KMS-11 (cell line): ENCODE data around the gene CRACR2B.

ENCODE experiments used
- H2AFZ ChIP-seq: fragments of 200-600 bp; sonication (generic); 2 replicates; pipeline ENCODE4 v1.6.1; 2016; ENCODE audit warnings: antibody characterized with exemption, mixed run types, low read depth
- H3K27ac ChIP-seq: fragments of 200-600 bp; sonication (generic); 2 replicates; pipeline ENCODE4 v1.6.1; 2016; ENCODE audit warnings: mild to moderate bottlenecking, mixed run types
- H3K27me3 ChIP-seq: fragments of 200-600 bp; sonication (generic); 2 replicates; pipeline ENCODE4 v1.6.1; 2017; ENCODE audit warnings: mild to moderate bottlenecking, low read depth, mixed run types, moderate library complexity; ENCODE audit not compliant: insufficient read depth
- H3K36me3 ChIP-seq: fragments of 200-600 bp; sonication (generic); 2 replicates; pipeline ENCODE4 v1.6.1; 2017; ENCODE audit warnings: mild to moderate bottlenecking, mixed run types; ENCODE audit not compliant: insufficient read depth
- H3K4me1 ChIP-seq: fragments of 200-600 bp; sonication (generic); 2 replicates; pipeline ENCODE4 v1.6.1; 2016; ENCODE audit warnings: mild to moderate bottlenecking, low read depth, mixed run types; ENCODE audit not compliant: poor library complexity, severe bottlenecking
- H3K4me2 ChIP-seq: fragments of 200-600 bp; sonication (generic); 2 replicates; pipeline ENCODE4 v1.7.0; 2016; ENCODE audit warnings: mild to moderate bottlenecking, mixed run types
- H3K4me3 ChIP-seq: fragments of 200-600 bp; sonication (generic); IDR thresholded peaks from 2 replicates; pipeline ENCODE4 v1.6.1; 2017; ENCODE audit warnings: low read depth, low read length, mixed read lengths; ENCODE audit not compliant: insufficient read depth
- H3K79me2 ChIP-seq: fragments of 200-600 bp; sonication (generic); 2 replicates; pipeline ENCODE4 v1.6.1; 2016; ENCODE audit warnings: low read depth, mixed run types; ENCODE audit not compliant: insufficient read depth
- H3K9ac ChIP-seq: fragments of 200-600 bp; sonication (generic); 2 replicates; pipeline ENCODE4 v1.6.1; 2016; ENCODE audit warnings: mild to moderate bottlenecking, mixed run types
- H4K20me1 ChIP-seq: fragments of 200-600 bp; sonication (generic); 2 replicates; pipeline ENCODE4 v1.6.1; 2016; ENCODE audit warnings: mild to moderate bottlenecking, mixed run types; ENCODE audit not compliant: insufficient read depth
- TF ChIP-seq, protein P1 (sequence below): fragments of 200-600 bp; sonication (generic); conservative IDR thresholded peaks from 2 replicates; pipeline ENCODE4 v1.6.1; 2017; ENCODE audit warnings: low read depth, mild to moderate bottlenecking, antibody characterized with exemption, low read length, moderate library complexity, mixed read lengths

CRACR2B gene

GRCh38 chr11:828506-829175 lies 922 bp downstream of the CRACR2B start:
- TF ChIP-seq, protein P1, sequence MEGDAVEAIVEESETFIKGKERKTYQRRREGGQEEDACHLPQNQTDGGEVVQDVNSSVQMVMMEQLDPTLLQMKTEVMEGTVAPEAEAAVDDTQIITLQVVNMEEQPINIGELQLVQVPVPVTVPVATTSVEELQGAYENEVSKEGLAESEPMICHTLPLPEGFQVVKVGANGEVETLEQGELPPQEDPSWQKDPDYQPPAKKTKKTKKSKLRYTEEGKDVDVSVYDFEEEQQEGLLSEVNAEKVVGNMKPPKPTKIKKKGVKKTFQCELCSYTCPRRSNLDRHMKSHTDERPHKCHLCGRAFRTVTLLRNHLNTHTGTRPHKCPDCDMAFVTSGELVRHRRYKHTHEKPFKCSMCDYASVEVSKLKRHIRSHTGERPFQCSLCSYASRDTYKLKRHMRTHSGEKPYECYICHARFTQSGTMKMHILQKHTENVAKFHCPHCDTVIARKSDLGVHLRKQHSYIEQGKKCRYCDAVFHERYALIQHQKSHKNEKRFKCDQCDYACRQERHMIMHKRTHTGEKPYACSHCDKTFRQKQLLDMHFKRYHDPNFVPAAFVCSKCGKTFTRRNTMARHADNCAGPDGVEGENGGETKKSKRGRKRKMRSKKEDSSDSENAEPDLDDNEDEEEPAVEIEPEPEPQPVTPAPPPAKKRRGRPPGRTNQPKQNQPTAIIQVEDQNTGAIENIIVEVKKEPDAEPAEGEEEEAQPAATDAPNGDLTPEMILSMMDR, result no peak
- H3K4me3 ChIP-seq, result no peak overlapping the region
- peaks cover 59% of the 10 kb centered on the region for H3K4me1 ChIP-seq
- no peak overlapping the region for H3K9ac ChIP-seq
- no peaks in the 10 kb centered on the region for H4K20me1 ChIP-seq
- H3K36me3 ChIP-seq, result no peaks in the 10 kb centered on the region
- H3K27ac ChIP-seq, result no peak overlapping the region
- H2AFZ ChIP-seq, result no peak overlapping the region
- H3K27me3 ChIP-seq, result peaks cover 35% of the 10 kb centered on the region
- H3K4me2 ChIP-seq, result peak overlapping the region; percentile 99; the same call in 1 of the 2 replicates
- no peaks in the 10 kb centered on the region for H3K79me2 ChIP-seq

DNA sequence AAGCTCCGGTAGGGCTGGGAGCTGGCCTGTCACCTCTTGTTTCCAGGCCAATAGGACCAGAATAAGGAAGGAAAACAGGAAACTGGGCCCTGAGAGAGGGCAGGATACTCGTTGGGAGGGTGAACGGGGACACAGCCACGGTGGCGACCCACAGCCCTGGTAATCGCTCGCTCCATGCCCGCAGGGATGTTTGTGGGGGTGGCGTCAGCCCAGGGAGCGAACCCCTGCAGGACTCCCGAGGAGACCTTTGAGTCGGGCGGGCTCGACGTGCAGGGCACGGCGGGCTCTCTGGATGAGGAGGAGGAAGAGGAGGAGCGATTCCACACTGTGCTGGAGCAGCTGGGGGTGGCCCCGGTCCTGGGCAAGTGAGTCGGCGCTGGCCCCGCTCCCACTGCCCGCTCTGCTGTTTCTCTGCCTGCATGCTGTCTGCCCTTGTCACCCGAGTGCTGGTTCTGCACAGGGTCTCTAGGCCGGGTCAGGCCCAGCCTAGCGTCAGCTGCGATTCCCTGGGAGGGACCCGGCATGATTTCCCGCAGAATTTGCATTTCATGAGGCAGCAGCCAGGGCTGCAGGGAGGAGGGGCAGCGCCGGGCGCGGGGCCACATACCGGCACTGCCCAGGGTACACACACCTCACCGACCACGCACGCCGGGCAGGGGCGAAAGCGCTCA lies 1.6 kb downstream of the CRACR2B start:
- Histone ChIP-seq H3K4me1 (peaks cover 64% of the 10 kb centered on the region), H3K4me3 (no peak overlapping the region), H3K36me3 (no peaks in the 10 kb centered on the region), H3K27ac (no peak overlapping the region), H4K20me1 (no peaks in the 10 kb centered on the region), H2AFZ (peak overlapping the region; percentile 60; the same call in 1 of the 2 replicates), H3K79me2 (no peaks in the 10 kb centered on the region), H3K27me3 (peaks cover 35% of the 10 kb centered on the region), H3K4me2 (peak overlapping the region; percentile 99), H3K9ac (no peak overlapping the region)
- TF ChIP-seq, protein P1, result no peak

DNA sequence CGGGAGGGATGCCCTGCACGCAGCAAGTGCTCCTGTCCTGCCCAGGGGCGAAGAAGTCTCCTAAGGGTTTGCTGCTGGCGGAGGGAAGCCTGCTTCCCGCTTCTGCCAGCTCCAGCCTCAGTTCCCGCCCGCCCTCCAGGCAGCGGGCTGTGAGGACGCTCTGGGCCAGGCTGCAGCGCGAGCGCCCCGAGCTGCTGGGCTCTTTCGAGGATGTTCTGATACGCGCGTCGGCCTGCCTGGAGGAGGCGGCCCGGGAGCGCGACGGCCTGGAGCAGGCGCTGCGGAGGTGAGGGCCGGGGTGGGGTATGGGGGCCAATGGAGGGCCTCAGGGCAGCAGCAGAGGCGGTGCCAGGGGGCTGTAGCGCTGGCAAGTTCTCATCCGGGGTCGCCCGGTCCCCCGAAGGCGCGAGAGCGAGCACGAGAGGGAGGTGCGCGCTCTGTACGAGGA lies 2.2 kb downstream of the CRACR2B start:
- Histone ChIP-seq H3K9ac (no peak overlapping the region), H3K36me3 (no peaks in the 10 kb centered on the region), H3K27me3 (peaks cover 35% of the 10 kb centered on the region), H3K27ac (no peak overlapping the region), H3K4me3 (no peak overlapping the region), H4K20me1 (no peaks in the 10 kb centered on the region), H3K4me1 (peaks cover 64% of the 10 kb centered on the region), H2AFZ (peak overlapping the region; percentile 60; the same call in 1 of the 2 replicates), H3K4me2 (peak overlapping the region; percentile 99), H3K79me2 (no peaks in the 10 kb centered on the region)
- TF ChIP-seq, protein P1, result no peak

DNA sequence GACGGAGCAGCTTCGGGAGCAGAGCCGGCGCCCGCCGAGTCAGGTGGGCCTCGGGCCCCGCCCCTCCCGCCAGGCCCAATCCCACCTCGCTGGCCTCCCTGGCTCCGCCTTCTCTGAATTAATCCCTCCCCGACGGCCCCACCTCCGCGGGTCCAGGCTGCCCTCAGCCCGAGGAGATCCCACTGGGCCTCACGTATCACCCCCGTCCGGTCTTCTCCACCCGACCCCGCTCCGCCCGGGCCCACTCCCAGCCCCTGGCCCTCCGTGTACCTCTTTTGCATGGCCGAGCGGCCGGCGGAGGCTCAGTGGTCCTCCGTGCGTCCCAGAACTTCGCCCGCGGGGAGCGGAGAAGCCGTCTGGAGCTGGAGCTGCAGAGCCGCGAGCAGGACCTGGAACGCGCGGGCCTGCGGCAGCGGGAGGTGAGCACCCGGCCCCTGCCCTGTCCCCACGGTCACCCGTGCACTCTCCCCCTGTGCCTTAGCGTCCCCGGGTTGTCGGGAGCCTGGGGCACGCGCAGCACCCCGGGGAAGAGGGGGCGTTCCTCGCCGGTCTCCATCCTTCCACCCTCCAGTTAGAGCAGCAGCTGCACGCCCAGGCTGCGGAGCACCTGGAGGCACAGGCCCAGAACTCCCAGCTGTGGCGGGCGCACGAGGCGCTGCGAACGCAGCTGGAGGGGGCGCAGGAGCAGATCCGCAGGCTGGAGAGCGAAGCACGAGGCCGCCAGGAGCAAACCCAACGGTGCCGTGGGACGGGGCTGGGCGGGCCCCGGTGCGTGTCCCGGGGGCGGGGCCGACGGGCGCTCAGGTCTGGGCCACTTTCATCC lies 2.8 kb downstream of the CRACR2B start:
- Histone ChIP-seq H3K9ac (no peak overlapping the region), H3K27ac (no peak overlapping the region), H3K27me3 (peaks cover 35% of the 10 kb centered on the region), H3K4me2 (peak overlapping the region; percentile 99), H3K36me3 (no peaks in the 10 kb centered on the region), H4K20me1 (no peaks in the 10 kb centered on the region), H3K4me1 (peaks cover 64% of the 10 kb centered on the region), H2AFZ (peak overlapping the region; percentile 60), H3K4me3 (no peak overlapping the region), H3K79me2 (no peaks in the 10 kb centered on the region)
- TF ChIP-seq, protein P1, result no peak
